NCI-H2227 treated with DMSO at 0.1 percent for 48 hours (cell line): ENCODE data around the gene CISD3.

Experiments
- DNase-seq: peaks from one replicate; lab custom pipeline; 2025; lab: John Stamatoyannopoulos, UW

CISD3 gene

GRCh38 chr17:38728290-38728831 lies 1.8 kb upstream of the CISD3 start:
- DNase-seq = no peak

GRCh38 chr17:38729368-38729885 lies 714 bp upstream of the CISD3 start:
- DNase-seq = no peak

- DNase-seq = no peak
Measured at GRCh38 chr17:38730526-38731379, 612 bp downstream of the CISD3 start.

GRCh38 chr17:38731526-38732294 lies 1.6 kb downstream of the CISD3 start:
- DNase-seq = no peak

- no peak for DNase-seq
Measured at GRCh38 chr17:38732376-38733281, 2.5 kb downstream of the CISD3 start.

GRCh38 chr17:38733282-38733981 lies 3.3 kb downstream of the CISD3 start:
- no peak for DNase-seq

GRCh38 chr17:38733982-38734973 lies 4.1 kb downstream of the CISD3 start:
- no peak for DNase-seq

- DNase-seq = peak; percentile 18
Measured at GRCh38 chr17:38735161-38735997, 5.2 kb downstream of the CISD3 start.

GRCh38 chr17:38738007-38738662 lies 8.0 kb downstream of the CISD3 start:
- DNase-seq = no peak

- DNase-seq = no peak
Measured at GRCh38 chr17:38738686-38739085, 8.5 kb downstream of the CISD3 start.

GRCh38 chr17:38739305-38739704 lies 9.2 kb downstream of the CISD3 start:
- DNase-seq = no peak

GRCh38 chr17:38740044-38740443 lies 9.9 kb downstream of the CISD3 start:
- DNase-seq = no peak

GRCh38 chr17:38740806-38741205 lies 10.7 kb downstream of the CISD3 start:
- DNase-seq = no peak

GRCh38 chr17:38741461-38741860 lies 11.3 kb downstream of the CISD3 start:
- DNase-seq = no peak

- DNase-seq = no peak
Measured at GRCh38 chr17:38741921-38742410, 11.8 kb downstream of the CISD3 start.

- DNase-seq = peak; percentile 93
Measured at GRCh38 chr17:38742411-38743308, 12.5 kb downstream of the CISD3 start.

GRCh38 chr17:38743556-38744171 lies 13.5 kb downstream of the CISD3 start:
- no peak for DNase-seq
